ENCODE data around the gene RANBP1. TPM values are rescaled to one million over a fixed set of nuclear protein-coding genes. Genes with fewer than 3 reads are reported as not detected.

The RANBP1 gene
- total and polyA plus RNA-seq, 9 of the 15 experiments (the other 6 are each of a cell fraction or from before 2014, with no cell fraction given) = 162 to 2,891 (median 1,289) TPM

DNA sequence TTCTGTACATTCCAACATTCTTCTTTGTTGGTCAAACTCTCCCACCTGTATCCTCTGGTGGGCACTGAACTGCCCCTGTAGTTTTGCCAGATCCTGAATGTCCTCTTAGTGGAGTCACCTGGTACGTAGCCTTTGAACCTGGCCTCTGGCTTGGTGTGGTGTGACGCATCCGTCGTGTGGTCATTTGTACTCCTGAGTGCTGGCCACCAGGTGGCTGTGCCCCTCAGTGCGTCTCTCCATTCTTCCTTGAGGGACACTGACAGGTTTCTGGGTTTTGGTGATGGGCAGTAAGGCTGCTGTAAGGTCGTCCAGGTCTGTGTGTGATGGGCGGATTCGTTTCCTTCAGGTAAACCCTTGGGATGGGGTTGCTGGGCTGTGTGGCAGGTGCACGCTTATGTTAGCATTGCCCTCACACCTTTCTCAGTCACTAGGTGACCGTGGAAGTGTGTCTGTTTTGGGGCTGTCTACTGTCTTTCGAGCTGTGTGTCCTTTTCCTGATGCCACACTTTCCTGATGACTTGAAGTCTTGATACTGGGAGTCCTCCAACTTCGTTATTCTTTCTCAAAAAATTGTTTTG is 13.6 kb upstream of the RANBP1 start (continued):
- TF ChIP-seq, protein P1, sequence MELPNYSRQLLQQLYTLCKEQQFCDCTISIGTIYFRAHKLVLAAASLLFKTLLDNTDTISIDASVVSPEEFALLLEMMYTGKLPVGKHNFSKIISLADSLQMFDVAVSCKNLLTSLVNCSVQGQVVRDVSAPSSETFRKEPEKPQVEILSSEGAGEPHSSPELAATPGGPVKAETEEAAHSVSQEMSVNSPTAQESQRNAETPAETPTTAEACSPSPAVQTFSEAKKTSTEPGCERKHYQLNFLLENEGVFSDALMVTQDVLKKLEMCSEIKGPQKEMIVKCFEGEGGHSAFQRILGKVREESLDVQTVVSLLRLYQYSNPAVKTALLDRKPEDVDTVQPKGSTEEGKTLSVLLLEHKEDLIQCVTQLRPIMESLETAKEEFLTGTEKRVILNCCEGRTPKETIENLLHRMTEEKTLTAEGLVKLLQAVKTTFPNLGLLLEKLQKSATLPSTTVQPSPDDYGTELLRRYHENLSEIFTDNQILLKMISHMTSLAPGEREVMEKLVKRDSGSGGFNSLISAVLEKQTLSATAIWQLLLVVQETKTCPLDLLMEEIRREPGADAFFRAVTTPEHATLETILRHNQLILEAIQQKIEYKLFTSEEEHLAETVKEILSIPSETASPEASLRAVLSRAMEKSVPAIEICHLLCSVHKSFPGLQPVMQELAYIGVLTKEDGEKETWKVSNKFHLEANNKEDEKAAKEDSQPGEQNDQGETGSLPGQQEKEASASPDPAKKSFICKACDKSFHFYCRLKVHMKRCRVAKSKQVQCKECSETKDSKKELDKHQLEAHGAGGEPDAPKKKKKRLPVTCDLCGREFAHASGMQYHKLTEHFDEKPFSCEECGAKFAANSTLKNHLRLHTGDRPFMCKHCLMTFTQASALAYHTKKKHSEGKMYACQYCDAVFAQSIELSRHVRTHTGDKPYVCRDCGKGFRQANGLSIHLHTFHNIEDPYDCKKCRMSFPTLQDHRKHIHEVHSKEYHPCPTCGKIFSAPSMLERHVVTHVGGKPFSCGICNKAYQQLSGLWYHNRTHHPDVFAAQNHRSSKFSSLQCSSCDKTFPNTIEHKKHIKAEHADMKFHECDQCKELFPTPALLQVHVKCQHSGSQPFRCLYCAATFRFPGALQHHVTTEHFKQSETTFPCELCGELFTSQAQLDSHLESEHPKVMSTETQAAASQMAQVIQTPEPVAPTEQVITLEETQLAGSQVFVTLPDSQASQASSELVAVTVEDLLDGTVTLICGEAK (IDR thresholded peaks at IDR 0.05) = no peak
- TF ChIP-seq, protein P1 (CRISPR knock-in tag; IDR thresholded peaks at IDR 0.05) = peak; percentile 61
- TF ChIP-seq POLR2AphosphoS2 (IDR thresholded peaks at IDR 0.05; ENCODE audit: low read length) (0 out of 2 replicates have a peak, but pooled peaks have one; percentile 30), KLF1 (tag; IDR thresholded peaks at IDR 0.05) (0 out of 2 replicates have a peak, but pooled peaks have one; percentile 39), SUPT5H (IDR thresholded peaks at IDR 0.05) (0 out of 2 replicates have a peak, but pooled peaks have one; percentile 24), KDM5B (IDR thresholded peaks at IDR 0.05; ENCODE audit: insufficient replicate concordance, low read depth, low read length) (peak; percentile 56), SRSF3 (IDR thresholded peaks at IDR 0.05; ENCODE audit: insufficient read depth, low read length) (0 out of 2 replicates have a peak, but pooled peaks have one; percentile 86), SREBF2 (CRISPR knock-in tag; IDR thresholded peaks at IDR 0.05) (no peak), SMC3 (conservative IDR thresholded peaks at IDR 0.05; ENCODE audit: insufficient read depth, low read depth, low read length) (0 out of 2 replicates have a peak, but pooled peaks have one; percentile 16), PML (IDR thresholded peaks at IDR 0.05; ENCODE audit: low read length) (0 out of 2 replicates have a peak, but pooled peaks have one; percentile 8), CBFB (CRISPR knock-in tag; IDR thresholded peaks at IDR 0.05) (peak; percentile 80; the same call in 1 of the 2 replicates)
- TF ChIP-seq, protein P2, sequence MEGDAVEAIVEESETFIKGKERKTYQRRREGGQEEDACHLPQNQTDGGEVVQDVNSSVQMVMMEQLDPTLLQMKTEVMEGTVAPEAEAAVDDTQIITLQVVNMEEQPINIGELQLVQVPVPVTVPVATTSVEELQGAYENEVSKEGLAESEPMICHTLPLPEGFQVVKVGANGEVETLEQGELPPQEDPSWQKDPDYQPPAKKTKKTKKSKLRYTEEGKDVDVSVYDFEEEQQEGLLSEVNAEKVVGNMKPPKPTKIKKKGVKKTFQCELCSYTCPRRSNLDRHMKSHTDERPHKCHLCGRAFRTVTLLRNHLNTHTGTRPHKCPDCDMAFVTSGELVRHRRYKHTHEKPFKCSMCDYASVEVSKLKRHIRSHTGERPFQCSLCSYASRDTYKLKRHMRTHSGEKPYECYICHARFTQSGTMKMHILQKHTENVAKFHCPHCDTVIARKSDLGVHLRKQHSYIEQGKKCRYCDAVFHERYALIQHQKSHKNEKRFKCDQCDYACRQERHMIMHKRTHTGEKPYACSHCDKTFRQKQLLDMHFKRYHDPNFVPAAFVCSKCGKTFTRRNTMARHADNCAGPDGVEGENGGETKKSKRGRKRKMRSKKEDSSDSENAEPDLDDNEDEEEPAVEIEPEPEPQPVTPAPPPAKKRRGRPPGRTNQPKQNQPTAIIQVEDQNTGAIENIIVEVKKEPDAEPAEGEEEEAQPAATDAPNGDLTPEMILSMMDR (IDR thresholded peaks at IDR 0.05 in 2 of 3, conservative IDR thresholded peaks at IDR 0.05 in 1 of 3; ENCODE audit: insufficient read depth in 2 of 3, low read depth in 1 of 3, low read length in 3 of 3) = peak; percentile 42 to 56 (median 54); a peak in 5 of 6 replicates

Measured in K562 (cell line).